ENCODE results near the gene ATP2C2.

- TF ChIP-seq CTCF (IDR thresholded peaks at IDR 0.05) (no peak), POLR2A (IDR thresholded peaks at IDR 0.05) (no peak)
Observed at GRCh38 chr16:84513123-84513522, 144.8 kb downstream of the ATP2C2 start.

Measured in heart left ventricle (tissue), 13 donors.